K562 (cell line): ENCODE data around the gene RNF222. TPM values are rescaled to one million over a fixed set of nuclear protein-coding genes. Genes with fewer than 3 reads are reported as not detected.

Experiments used
- CEBPG ChIP-seq, 3 experiments: fragments of 200-800 bp in 1 of 3; sonication (Bioruptor generic) in 1 of 3; sonication (generic) in 1 of 3; formaldehyde crosslinking in 1 of 3; IDR thresholded peaks in 2 of 3; conservative IDR thresholded peaks in 1 of 3; 2 replicates each; pipeline versions ENCODE4 v1.6.1 to v1.8.0; 2016 to 2022; ENCODE audit warnings: missing compliant biosample characterization in 2 of 3, missing genetic modification characterization in 2 of 3, mild to moderate bottlenecking in 1 of 3, missing genetic modification reagents in 1 of 3
- KLF16 ChIP-seq: IDR thresholded peaks from 2 replicates; pipeline ENCODE4 v1.6.1; 2016; ENCODE audit warnings: antibody characterized with exemption
- MTA3 ChIP-seq: fragments of 450-650 bp; formaldehyde crosslinking; IDR thresholded peaks from 2 replicates; pipeline ENCODE4 v1.6.1; 2017; ENCODE audit warnings: mild to moderate bottlenecking, borderline replicate concordance
- MYNN ChIP-seq, 2 experiments: sonication (generic); formaldehyde crosslinking in 1 of 2; IDR thresholded peaks; 2 replicates each; pipeline versions ENCODE4 v1.5.0 to v1.6.1; 2016 to 2020; ENCODE audit warnings: antibody characterized with exemption in 1 of 2, missing genetic modification reagents in 1 of 2
- NCOA6 ChIP-seq: fragments of 450-650 bp; IDR thresholded peaks from 2 replicates; pipeline ENCODE4 v1.6.1; 2017; ENCODE audit warnings: mild to moderate bottlenecking
- NFE2 ChIP-seq: IDR thresholded peaks from 2 replicates; pipeline ENCODE4 v1.6.1; 2014; ENCODE audit warnings: antibody characterized with exemption, low read depth
- NR2C2 ChIP-seq, 2 experiments: fragments of 200-800 bp in 1 of 2; sonication (Bioruptor generic) in 1 of 2; sonication (generic) in 1 of 2; formaldehyde crosslinking in 1 of 2; IDR thresholded peaks; 2 replicates each; pipeline versions ENCODE4 v1.6.1 to v1.8.0; 2016 to 2022; ENCODE audit warnings: mild to moderate bottlenecking in 1 of 2, missing compliant biosample characterization in 1 of 2, missing genetic modification characterization in 1 of 2, missing genetic modification reagents in 1 of 2
- SMARCA4 ChIP-seq: fragments of 450-650 bp; IDR thresholded peaks from 2 replicates; pipeline ENCODE4 v1.6.1; 2016
- SMARCA5 ChIP-seq: fragments of 450-650 bp; IDR thresholded peaks from 2 replicates; pipeline ENCODE4 v1.6.1; 2016
- TEAD2 ChIP-seq: fragments of 450-650 bp; IDR thresholded peaks from 2 replicates; pipeline ENCODE4 v1.6.1; 2016; ENCODE audit warnings: missing genetic modification characterization, control low read depth, missing compliant biosample characterization
- U2AF1 ChIP-seq: fragments of 200-400 bp; formaldehyde crosslinking; optimal IDR thresholded peaks from 2 replicates; pipeline ENCODE3; 2017; ENCODE audit warnings: mild to moderate bottlenecking, low read depth, low read length, moderate library complexity
- YY1 ChIP-seq, 3 experiments: IDR thresholded peaks; 2 replicates each; pipeline ENCODE4 v1.6.1; 2011; ENCODE audit warnings: low read length in 2 of 3, mild to moderate bottlenecking in 2 of 3, moderate library complexity in 2 of 3, borderline replicate concordance in 1 of 3, control low read depth in 1 of 3, low read depth in 1 of 3; ENCODE audit not compliant: insufficient read depth in 3 of 3, insufficient replicate concordance in 2 of 3, control insufficient read depth in 1 of 3, insufficient read length in 1 of 3; ENCODE audit errors: extremely low read depth in 1 of 3
- polyA plus RNA-seq, 8 experiments: library from polyadenylated mRNA; depleted of rRNA in 4 of 8; stranded (reverse) in 5 of 8; unstranded in 3 of 8; fragments of >200 nt; fragmentation: Nextera tagmentation in 2 of 8; fragmentation: Illumina TruSeq in 1 of 8; extraction: Ambion mirVana in 2 of 8; extraction: Trizol in 1 of 8; gene quantifications; 2 replicates each; pipeline versions ENCODE4 v1.2.1 to v1.2.3, GENCODE V29; 2011 to 2014; ENCODE audit warnings: inconsistent platforms in 1 of 8, missing spikeins in 1 of 8
- total RNA-seq, 7 experiments: library from RNA; depleted of rRNA in 6 of 7; stranded (reverse); fragments of >200 nt in 6 of 7; fragmentation: Illumina TruSeq in 2 of 7; extraction: Trizol in 2 of 7; gene quantifications; 2 replicates each; pipeline versions ENCODE4 v1.2.1 to v1.2.3, GENCODE V29; 2011 to 2021; ENCODE audit warnings: low replicate concordance in 1 of 7
- TF ChIP-seq, protein P1 (sequence below): sonication (generic); formaldehyde crosslinking; IDR thresholded peaks from 2 replicates; pipeline ENCODE4 v1.8.0; 2023; ENCODE audit warnings: mild to moderate bottlenecking, missing genetic modification reagents
- TF ChIP-seq, protein P2 (sequence below), 2 experiments: fragments of 450-650 bp; IDR thresholded peaks; 2 replicates each; pipeline ENCODE4 v1.6.1; 2016; ENCODE audit warnings: mild to moderate bottlenecking in 2 of 2, borderline replicate concordance in 1 of 2, low read depth in 1 of 2, moderate library complexity in 1 of 2

RNF222 gene
- total and polyA plus RNA-seq, 9 of the 15 experiments (the other 6 are each of a cell fraction or from before 2014, with no cell fraction given) = not detected

DNA sequence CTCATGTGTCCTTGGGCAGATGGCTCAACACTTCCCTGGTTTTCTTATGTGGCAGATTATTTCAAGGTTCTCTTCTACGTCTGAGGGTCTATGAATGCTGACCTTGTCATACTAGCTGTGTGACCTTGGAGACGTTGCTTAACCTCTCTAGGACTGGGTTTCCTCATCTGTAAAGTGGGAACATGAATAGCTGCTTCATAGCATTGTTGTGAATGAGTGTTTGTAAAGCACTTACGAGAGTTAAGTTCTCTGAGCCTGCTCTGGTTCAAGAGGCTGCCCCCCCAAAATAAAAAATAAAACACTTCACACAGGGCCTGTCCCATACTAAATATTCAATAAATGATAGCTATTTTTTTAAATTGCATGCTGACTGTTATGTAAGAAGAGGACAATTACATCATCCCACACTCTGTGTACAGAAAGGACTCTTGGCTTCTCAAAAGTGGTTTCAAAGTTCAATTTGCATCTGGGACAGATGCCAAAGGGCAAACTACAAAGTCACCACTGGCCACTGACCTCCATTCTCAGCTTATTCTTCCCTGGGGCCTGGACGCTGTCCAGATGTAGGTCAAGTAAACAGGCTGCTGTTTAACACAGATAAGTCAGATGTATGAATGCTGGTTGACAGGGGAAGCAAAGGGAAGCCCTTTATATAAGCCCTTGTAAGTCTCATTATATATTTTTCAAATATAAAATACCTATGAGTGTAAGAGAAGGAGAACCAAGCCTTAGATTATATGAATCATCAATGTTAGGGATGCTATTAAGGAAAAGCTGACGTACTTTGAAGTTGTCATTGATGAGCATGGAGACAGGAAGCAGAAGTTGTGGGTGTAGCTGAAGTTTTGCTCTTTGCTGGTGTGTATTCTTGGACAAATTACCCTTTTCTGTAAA is 22.7 kb upstream of the RNF222 start (continued):
- TF ChIP-seq, protein P1, sequence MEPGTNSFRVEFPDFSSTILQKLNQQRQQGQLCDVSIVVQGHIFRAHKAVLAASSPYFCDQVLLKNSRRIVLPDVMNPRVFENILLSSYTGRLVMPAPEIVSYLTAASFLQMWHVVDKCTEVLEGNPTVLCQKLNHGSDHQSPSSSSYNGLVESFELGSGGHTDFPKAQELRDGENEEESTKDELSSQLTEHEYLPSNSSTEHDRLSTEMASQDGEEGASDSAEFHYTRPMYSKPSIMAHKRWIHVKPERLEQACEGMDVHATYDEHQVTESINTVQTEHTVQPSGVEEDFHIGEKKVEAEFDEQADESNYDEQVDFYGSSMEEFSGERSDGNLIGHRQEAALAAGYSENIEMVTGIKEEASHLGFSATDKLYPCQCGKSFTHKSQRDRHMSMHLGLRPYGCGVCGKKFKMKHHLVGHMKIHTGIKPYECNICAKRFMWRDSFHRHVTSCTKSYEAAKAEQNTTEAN (CRISPR knock-in tag) = no peak
- TF ChIP-seq, protein P2, sequence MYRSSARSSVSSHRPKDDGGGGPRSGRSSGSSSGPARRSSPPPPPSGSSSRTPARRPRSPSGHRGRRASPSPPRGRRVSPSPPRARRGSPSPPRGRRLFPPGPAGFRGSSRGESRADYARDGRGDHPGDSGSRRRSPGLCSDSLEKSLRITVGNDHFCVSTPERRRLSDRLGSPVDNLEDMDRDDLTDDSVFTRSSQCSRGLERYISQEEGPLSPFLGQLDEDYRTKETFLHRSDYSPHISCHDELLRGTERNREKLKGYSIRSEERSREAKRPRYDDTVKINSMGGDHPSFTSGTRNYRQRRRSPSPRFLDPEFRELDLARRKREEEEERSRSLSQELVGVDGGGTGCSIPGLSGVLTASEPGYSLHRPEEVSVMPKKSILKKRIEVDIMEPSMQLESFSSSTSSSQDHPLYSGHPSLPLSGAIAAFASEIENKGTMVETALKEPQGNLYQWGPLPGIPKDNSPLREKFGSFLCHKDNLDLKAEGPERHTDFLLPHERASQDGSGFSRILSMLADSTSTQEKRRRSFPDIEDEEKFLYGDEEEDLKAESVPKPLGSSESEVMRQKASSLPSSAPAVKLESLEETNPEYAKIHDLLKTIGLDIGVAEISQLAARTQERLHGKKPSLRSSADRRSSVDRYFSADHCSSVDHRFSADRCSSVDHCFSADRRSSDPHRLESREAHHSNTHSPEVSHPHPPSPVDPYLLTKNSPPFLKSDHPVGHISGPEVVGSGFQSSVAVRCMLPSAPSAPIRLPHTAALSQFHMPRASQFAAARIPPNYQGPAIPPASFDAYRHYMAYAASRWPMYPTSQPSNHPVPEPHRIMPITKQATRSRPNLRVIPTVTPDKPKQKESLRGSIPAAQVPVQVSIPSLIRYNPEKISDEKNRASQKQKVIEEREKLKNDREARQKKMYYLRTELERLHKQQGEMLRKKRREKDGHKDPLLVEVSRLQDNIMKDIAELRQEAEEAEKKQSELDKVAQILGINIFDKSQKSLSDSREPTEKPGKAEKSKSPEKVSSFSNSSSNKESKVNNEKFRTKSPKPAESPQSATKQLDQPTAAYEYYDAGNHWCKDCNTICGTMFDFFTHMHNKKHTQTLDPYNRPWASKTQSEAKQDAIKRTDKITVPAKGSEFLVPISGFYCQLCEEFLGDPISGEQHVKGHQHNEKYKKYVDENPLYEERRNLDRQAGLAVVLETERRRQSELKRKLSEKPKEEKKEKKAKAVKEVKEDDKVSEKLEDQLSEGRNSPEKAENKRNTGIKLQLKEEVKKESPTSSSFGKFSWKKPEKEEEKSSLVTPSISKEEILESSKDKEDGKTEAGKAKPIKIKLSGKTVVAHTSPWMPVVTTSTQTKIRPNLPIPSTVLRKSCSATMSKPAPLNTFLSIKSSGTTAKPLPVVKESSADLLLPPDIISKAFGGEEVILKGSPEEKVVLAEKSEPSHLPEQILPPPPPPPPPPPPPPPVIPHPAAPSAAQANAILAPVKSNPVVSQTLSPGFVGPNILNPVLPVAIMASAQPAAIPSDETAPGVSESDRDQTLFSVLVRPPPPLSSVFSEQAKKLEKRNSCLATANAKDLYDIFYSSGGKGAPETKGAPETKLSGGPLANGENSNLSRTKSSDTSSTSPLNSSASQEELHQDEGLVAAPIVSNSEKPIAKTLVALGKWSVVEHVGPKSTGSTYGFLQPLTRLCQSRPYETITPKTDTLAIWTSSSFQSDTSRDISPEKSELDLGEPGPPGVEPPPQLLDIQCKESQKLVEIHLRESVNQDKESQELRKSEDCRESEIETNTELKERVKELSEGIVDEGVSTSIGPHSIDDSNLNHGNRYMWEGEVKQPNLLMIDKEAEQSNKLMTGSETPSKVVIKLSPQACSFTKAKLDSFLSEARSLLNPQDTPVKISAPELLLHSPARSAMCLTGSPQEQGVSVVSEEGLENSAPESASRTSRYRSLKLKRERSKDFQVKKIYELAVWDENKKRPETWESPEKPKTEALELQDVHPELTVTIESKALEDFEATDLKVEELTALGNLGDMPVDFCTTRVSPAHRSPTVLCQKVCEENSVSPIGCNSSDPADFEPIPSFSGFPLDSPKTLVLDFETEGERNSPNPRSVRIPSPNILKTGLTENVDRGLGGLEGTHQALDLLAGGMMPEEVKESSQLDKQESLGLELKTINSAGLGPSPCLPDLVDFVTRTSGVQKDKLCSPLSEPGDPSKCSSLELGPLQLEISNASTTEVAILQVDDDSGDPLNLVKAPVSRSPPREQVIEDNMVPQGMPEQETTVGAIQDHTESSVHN (IDR thresholded peaks at IDR 0.05; ENCODE audit: borderline replicate concordance in 1 of 2, low read depth in 1 of 2) = peak in 1 of 2 experiments; percentile 80; a peak in 2 of 4 replicates
- peak in 1 of 3 experiments; percentile 63 for TF ChIP-seq YY1 (IDR thresholded peaks at IDR 0.05; ENCODE audit: borderline replicate concordance in 1 of 3, control insufficient read depth in 1 of 3, extremely low read depth in 1 of 3, insufficient read depth in 3 of 3, insufficient read length in 1 of 3, insufficient replicate concordance in 2 of 3, low read depth in 1 of 3, low read length in 2 of 3)
- TF ChIP-seq NFE2 = peak; percentile 70
- no peak for TF ChIP-seq U2AF1
- TF ChIP-seq MTA3 = 0 out of 2 replicates have a peak, but pooled peaks have one; percentile 8
- TF ChIP-seq TEAD2 (tag) = no peak
- 0 out of 2 replicates have a peak, but pooled peaks have one; percentile 25 for TF ChIP-seq NCOA6
- TF ChIP-seq SMARCA5 = 0 out of 2 replicates have a peak, but pooled peaks have one; percentile 62
- no peak for TF ChIP-seq NR2C2 (CRISPR knock-in tag; IDR thresholded peaks at IDR 0.05)
- TF ChIP-seq NR2C2 (tag; IDR thresholded peaks at IDR 0.05) = peak; percentile 90
- TF ChIP-seq CEBPG (CRISPR knock-in tag; IDR thresholded peaks at IDR 0.05) = peak; percentile 59; the same call in 1 of the 2 replicates
- TF ChIP-seq CEBPG (tag; conservative IDR thresholded peaks at IDR 0.05 in 1 of 2, IDR thresholded peaks at IDR 0.05 in 1 of 2) = peak; percentile 92 to 95
- 0 out of 2 replicates have a peak, but pooled peaks have one; percentile 41 for TF ChIP-seq MYNN (IDR thresholded peaks at IDR 0.05)
- no peak for TF ChIP-seq MYNN (CRISPR knock-in tag; IDR thresholded peaks at IDR 0.05)
- TF ChIP-seq KLF16 = peak; percentile 80
- peak; percentile 95 for TF ChIP-seq SMARCA4
